Transverse colon (tissue), 4 donors: Measurements from ENCODE around the gene KIAA0753. TPM values are rescaled to one million over a fixed set of nuclear protein-coding genes. Genes with fewer than 3 reads are reported as not detected.

Source experiments
- DNase-seq: peaks from one replicate; pipeline ENCODE4 v3.0.0-alpha.2; 2019
- H3K27ac ChIP-seq, 4 donors: fragments of 200-600 bp; sonication (generic); 2 replicates each; pipeline ENCODE4 v1.5.1; 2016 to 2018; ENCODE audit warnings: inconsistent platforms in 4 of 4
- H3K27me3 ChIP-seq: fragments of 200-600 bp; sonication (generic); 2 replicates; pipeline ENCODE4 v1.5.1; 2017; ENCODE audit warnings: inconsistent platforms
- H3K36me3 ChIP-seq, 4 donors: fragments of 200-600 bp; sonication (generic); 2 replicates each; pipeline ENCODE4 v1.5.1; 2017 to 2019; ENCODE audit warnings: inconsistent platforms in 4 of 4
- H3K4me1 ChIP-seq, 4 donors: fragments of 200-600 bp; sonication (generic); 2 replicates each; pipeline ENCODE4 v1.5.1; 2017 to 2020; ENCODE audit warnings: inconsistent platforms in 4 of 4
- H3K4me3 ChIP-seq, 4 donors: fragments of 200-600 bp; sonication (generic); 1 replicate in 1 of 4; 2 replicates in 3 of 4; pipeline versions ENCODE4 v1.5.1 to v1.6.1; 2017 to 2019; ENCODE audit warnings: inconsistent platforms in 4 of 4
- H3K9me3 ChIP-seq, 2 donors: fragments of 200-600 bp; sonication (generic); 2 replicates each; pipeline ENCODE4 v1.5.1; 2017 to 2019; ENCODE audit warnings: inconsistent platforms in 2 of 2
- EP300 ChIP-seq: sonication (generic); formaldehyde crosslinking; IDR thresholded peaks from one replicate; pipeline ENCODE4 v1.6.1; 2017; ENCODE audit warnings: antibody characterized with exemption, low read depth
- POLR2A ChIP-seq: fragments of 450-650 bp; IDR thresholded peaks from one replicate; pipeline ENCODE4 v1.6.1; 2016; ENCODE audit warnings: antibody characterized with exemption, mild to moderate bottlenecking, moderate library complexity
- POLR2AphosphoS5 ChIP-seq, 3 donors: sonication (generic); formaldehyde crosslinking; IDR thresholded peaks; one replicate each; pipeline ENCODE4 v1.6.1; 2016; ENCODE audit warnings: antibody characterized with exemption in 3 of 3
- WGBS, 2 donors: methylation state at CpG; one replicate each; pipeline ENCODE4 v1.1.5; 2018; ENCODE audit warnings: low coverage in 1 of 2; 5-methylcytosine and 5-hydroxymethylcytosine counted together
- in situ Hi-C, 4 donors: fragments of 200-750 bp; cut with MboI; loops; one replicate each; pipeline versions ENCODE4 v1.15.0 to v1.15.1; 2017; ENCODE audit warnings: low sequenced_read_pairs in 3 of 4, low pct_ligation_motif_present in 1 of 4, low pct_unique_long_range_greater_than_20kb in 1 of 4
- intact Hi-C: fragments of 100-400 bp; cut with DNase I; formaldehyde crosslinking; loops from one replicate; pipeline ENCODE4 v1.15.1; 2023; ENCODE audit warnings: low total_unique reads
- total RNA-seq, 4 donors: library from RNA; depleted of rRNA; stranded (reverse); fragments of >200 nt; gene quantifications; one replicate each; pipeline ENCODE4 v1.1.0, GENCODE V29; 2016
- TF ChIP-seq, protein P1 (sequence below), 5 experiments: fragments of 200-600 bp in 3 of 5; fragments of 450-650 bp in 2 of 5; sonication (generic) in 3 of 5; IDR thresholded peaks; 1 replicate in 2 of 5; 2 replicates in 3 of 5; pipeline ENCODE4 v1.5.1; 2016 to 2017; ENCODE audit warnings: antibody characterized with exemption in 5 of 5, inconsistent platforms in 3 of 5, mild to moderate bottlenecking in 2 of 5, moderate library complexity in 1 of 5

The KIAA0753 gene
- total RNA-seq, 4 donors from 2014 or later: 9.8 to 41.1 (median 16.9) TPM

DNA sequence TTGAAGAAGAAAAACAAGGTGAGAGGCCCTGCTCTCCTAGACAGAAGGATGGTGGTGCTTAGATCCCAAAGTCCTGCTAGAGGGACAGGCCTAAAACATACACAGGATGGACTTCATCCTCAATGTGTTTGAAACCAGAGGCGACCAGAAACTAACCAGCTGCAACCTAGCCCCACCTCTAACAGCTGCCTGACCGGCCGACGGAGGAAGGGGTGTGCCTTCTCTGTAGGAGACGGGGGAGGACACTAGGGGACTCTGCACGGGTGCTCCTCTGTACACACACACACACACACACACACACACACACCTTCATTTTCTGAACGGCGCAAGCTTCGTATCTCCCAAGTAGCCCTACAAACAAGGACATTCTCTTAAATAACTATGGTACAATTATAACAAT, 59.9 kb downstream of the KIAA0753 start:
- Histone ChIP-seq H3K4me1 (peaks cover 0 to 2% (median 0%) of the 10 kb centered on the region in 4 donors), H3K9me3 (no peaks in the 10 kb centered on the region), H3K36me3 (peaks cover 0 to 25% (median 12%) of the 10 kb centered on the region in 4 donors), H3K27ac (no peak overlapping the region), H3K27me3 (no peaks in the 10 kb centered on the region), H3K4me3 (no peak overlapping the region)
- intact Hi-C loops (loop anchor here (1.0 kb wide), 1 partner anchor 17 kb away; no protein-coding TSS in a partner anchor), in situ Hi-C loops (no loop called here)
- WGBS, 2 donors: 60 to 74% methylated on average over 4 to 9 of the region's 9 CpGs
- TF ChIP-seq EP300 (no peak), POLR2A (no peak), POLR2AphosphoS5 (IDR thresholded peaks at IDR 0.05) (no peak)
- TF ChIP-seq, protein P1, sequence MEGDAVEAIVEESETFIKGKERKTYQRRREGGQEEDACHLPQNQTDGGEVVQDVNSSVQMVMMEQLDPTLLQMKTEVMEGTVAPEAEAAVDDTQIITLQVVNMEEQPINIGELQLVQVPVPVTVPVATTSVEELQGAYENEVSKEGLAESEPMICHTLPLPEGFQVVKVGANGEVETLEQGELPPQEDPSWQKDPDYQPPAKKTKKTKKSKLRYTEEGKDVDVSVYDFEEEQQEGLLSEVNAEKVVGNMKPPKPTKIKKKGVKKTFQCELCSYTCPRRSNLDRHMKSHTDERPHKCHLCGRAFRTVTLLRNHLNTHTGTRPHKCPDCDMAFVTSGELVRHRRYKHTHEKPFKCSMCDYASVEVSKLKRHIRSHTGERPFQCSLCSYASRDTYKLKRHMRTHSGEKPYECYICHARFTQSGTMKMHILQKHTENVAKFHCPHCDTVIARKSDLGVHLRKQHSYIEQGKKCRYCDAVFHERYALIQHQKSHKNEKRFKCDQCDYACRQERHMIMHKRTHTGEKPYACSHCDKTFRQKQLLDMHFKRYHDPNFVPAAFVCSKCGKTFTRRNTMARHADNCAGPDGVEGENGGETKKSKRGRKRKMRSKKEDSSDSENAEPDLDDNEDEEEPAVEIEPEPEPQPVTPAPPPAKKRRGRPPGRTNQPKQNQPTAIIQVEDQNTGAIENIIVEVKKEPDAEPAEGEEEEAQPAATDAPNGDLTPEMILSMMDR (IDR thresholded peaks at IDR 0.05): no peak
- no peak for DNase-seq

DNA sequence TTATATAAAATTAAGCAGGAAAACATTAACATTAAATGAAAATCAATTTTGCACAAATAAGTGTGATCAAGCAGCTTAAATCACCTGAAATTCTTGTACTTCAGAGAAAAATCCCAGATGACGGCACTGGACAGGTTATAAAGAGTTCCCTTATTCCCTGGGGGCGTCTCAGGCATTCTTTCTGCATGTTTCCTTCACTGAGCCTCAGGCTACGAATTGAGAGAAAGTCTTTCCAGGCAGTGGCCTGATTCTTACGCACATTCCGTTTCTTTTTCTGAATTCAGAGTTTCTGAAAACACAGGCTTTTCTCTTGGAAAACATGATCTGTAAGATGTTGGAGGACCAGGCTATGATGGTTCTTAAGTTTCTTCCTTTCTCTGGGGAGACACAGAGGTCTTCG, 62.0 kb downstream of the KIAA0753 start:
- no peaks in the 10 kb centered on the region for H3K9me3 ChIP-seq
- intact Hi-C loops (no loop called here), in situ Hi-C loops (no loop called here)
- DNase-seq: no peak
- TF ChIP-seq, protein P1 (IDR thresholded peaks at IDR 0.05): no peak
- TF ChIP-seq POLR2AphosphoS5 (IDR thresholded peaks at IDR 0.05) (no peak), POLR2A (no peak), EP300 (no peak)
- peaks cover 0 to 12% (median 5%) of the 10 kb centered on the region in 4 donors for H3K36me3 ChIP-seq
- no peak overlapping the region for H3K27ac ChIP-seq
- WGBS, 2 donors: 75 to 90% methylated on average over 4 to 6 of the region's 6 CpGs
- H3K4me1 ChIP-seq: peaks cover 0 to 9% (median 2%) of the 10 kb centered on the region in 4 donors
- no peak overlapping the region for H3K4me3 ChIP-seq
- H3K27me3 ChIP-seq: no peaks in the 10 kb centered on the region

DNA sequence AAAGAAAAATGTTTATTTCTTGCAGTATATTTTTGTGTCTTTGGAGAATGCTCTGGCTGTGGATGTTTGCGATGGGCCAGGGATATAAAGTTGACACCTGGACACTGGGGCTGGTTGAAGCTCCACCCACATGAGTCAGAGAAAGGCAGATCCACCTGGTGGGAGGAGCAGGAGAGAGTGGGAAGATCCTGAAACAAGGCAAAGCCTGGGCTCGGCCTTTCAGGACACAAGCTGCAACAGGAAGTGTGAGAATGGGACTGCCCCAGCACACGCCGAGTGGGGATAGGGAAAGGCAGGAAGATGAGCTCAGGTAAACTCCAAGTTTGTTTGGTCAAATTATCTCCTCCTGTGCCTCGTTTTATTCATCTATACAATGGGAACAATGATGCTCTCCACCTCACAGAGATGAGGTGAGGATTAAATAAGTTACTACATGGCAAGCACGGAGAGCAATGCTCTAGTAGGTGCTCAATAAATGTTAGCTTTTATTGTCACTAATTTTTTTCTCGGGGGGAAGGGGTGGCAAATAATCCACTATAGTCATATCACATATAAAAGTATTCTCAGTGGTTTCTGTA, 62.7 kb downstream of the KIAA0753 start:
- intact Hi-C loops: no loop called here
- DNase-seq: peak; percentile 68
- in situ Hi-C loops: no loop called here

GRCh38 chr17:6576038-6576785, 64.3 kb downstream of the KIAA0753 start:
- Histone ChIP-seq H3K27me3 (no peaks in the 10 kb centered on the region), H3K9me3 (no peaks in the 10 kb centered on the region), H3K4me1 (peaks cover 0 to 9% (median 2%) of the 10 kb centered on the region in 4 donors), H3K36me3 (peaks cover 0 to 5% (median 0%) of the 10 kb centered on the region in 4 donors), H3K4me3 (no peak overlapping the region), H3K27ac (no peak overlapping the region)
- DNase-seq: no peak
- intact Hi-C loops: no loop called here
- in situ Hi-C loops: no loop called here
- TF ChIP-seq POLR2AphosphoS5 (IDR thresholded peaks at IDR 0.05): no peak
- no peak for TF ChIP-seq EP300
- TF ChIP-seq, protein P1 (IDR thresholded peaks at IDR 0.05): no peak
- TF ChIP-seq POLR2A: no peak
- 88 to 94% methylated on average over 2 to 7 of the region's 7 CpGs for WGBS, 2 donors

More for the DNA sequence above, 62.7 kb downstream of the KIAA0753 start:
- H3K27me3 ChIP-seq: no peaks in the 10 kb centered on the region
- H3K4me1 ChIP-seq: peaks cover 0 to 9% (median 2%) of the 10 kb centered on the region in 4 donors
- peaks cover 0 to 5% (median 2%) of the 10 kb centered on the region in 4 donors for H3K36me3 ChIP-seq
- 65 to 87% methylated on average over 4 to 7 of the region's 7 CpGs for WGBS, 2 donors
- no peak overlapping the region for H3K4me3 ChIP-seq
- TF ChIP-seq EP300: no peak
- no peak for TF ChIP-seq POLR2AphosphoS5 (IDR thresholded peaks at IDR 0.05)
- TF ChIP-seq, protein P1 (IDR thresholded peaks at IDR 0.05): no peak
- TF ChIP-seq POLR2A: no peak
- H3K9me3 ChIP-seq: no peaks in the 10 kb centered on the region
- peak overlapping the region in 1 of 4 donors; percentile 14 for H3K27ac ChIP-seq
